AG04450 (cell line): ENCODE results near the gene MAVS. TPM values are rescaled to one million over a fixed set of nuclear protein-coding genes. Genes with fewer than 3 reads are reported as not detected.

Experiments
- CTCF ChIA-PET: fragments of 300-600, 350-600 bp; formaldehyde crosslinking; extraction: SDS; loops from one replicate; lab custom pipeline; 2022; ENCODE audit warnings: antibody characterized with exemption, inconsistent platforms; lab: Charles Lee
- POLR2A ChIA-PET: fragments of 350-600 bp; formaldehyde crosslinking; extraction: SDS; loops from one replicate; lab custom pipeline; 2021; ENCODE audit warnings: antibody characterized with exemption, inconsistent platforms; lab: Yijun Ruan, JAX
- DNase-seq: peaks from one replicate; pipeline ENCODE4 v3.0.0-alpha.2; 2011; ENCODE audit warnings: low read depth, low spot score
- H3K27ac ChIP-seq: one replicate; pipeline ENCODE4 v1.5.1; 2012; ENCODE audit warnings: low read depth, low read length, control low read depth
- H3K27me3 ChIP-seq: one replicate; pipeline ENCODE4 v1.6.0; 2012; ENCODE audit warnings: low read length; ENCODE audit not compliant: control insufficient read depth, insufficient read depth
- H3K4me3 ChIP-seq: 2 replicates; pipeline ENCODE4 v1.5.1; 2011; ENCODE audit warnings: mild to moderate bottlenecking, low read depth, low read length, control low read depth
- H3K9me3 ChIP-seq: 2 replicates; pipeline ENCODE4 v1.5.1; 2012; ENCODE audit warnings: low read length; ENCODE audit not compliant: control insufficient read depth, insufficient read depth
- CTCF ChIP-seq: IDR thresholded peaks from 2 replicates; pipeline ENCODE4 v1.5.1; 2011; ENCODE audit warnings: low read depth, low read length, control low read depth, inconsistent platforms
- polyA plus RNA-seq: library from polyadenylated mRNA; depleted of rRNA; stranded (reverse); fragments of >200 nt; gene quantifications from 2 replicates; pipeline ENCODE4 v1.2.3, GENCODE V29; 2011

Gene MAVS
- polyA plus RNA-seq, 1 experiment = 16.4 TPM

- no peaks in the 10 kb centered on the region for H3K27me3 ChIP-seq
- CTCF ChIA-PET = interaction anchor here (1.0 to 2.2 kb wide), 2 partner anchors 27 to 33 kb away, joined by 3 to 11 read pairs; partner anchors contain the start of genes CENPB and SPEF1
- H3K27ac ChIP-seq = peak overlapping the region; percentile 47
- no peaks in the 10 kb centered on the region for H3K9me3 ChIP-seq
- H3K4me3 ChIP-seq = no peak overlapping the region
- TF ChIP-seq CTCF = no peak
- POLR2A ChIA-PET = interaction anchor here (0.7 to 2.1 kb wide), 4 partner anchors 18 to 118 kb away, joined by 4 to 20 read pairs (median 6); partner anchors contain the start of gene CDC25B
- no peak for DNase-seq
Observed at GRCh38 chr20:3813848-3814581, 32.6 kb upstream of the MAVS start.

GRCh38 chr20:3814928-3815495 is 31.6 kb upstream of the MAVS start:
- no peak for DNase-seq
- no peak overlapping the region for H3K4me3 ChIP-seq
- TF ChIP-seq CTCF = no peak
- ChIA-PET POLR2A (no interaction called here), CTCF (interaction anchor here (2.2 kb wide), 1 partner anchor 28 kb away, joined by 11 read pairs; the partner anchor contains the start of gene CENPB)
- no peaks in the 10 kb centered on the region for H3K9me3 ChIP-seq
- no peak overlapping the region for H3K27ac ChIP-seq
- H3K27me3 ChIP-seq = no peaks in the 10 kb centered on the region

- CTCF ChIA-PET = no interaction called here
- TF ChIP-seq CTCF = no peak
- Histone ChIP-seq H3K9me3 (no peaks in the 10 kb centered on the region), H3K4me3 (no peak overlapping the region), H3K27ac (no peak overlapping the region), H3K27me3 (no peaks in the 10 kb centered on the region)
- POLR2A ChIA-PET = no interaction called here
- DNase-seq = no peak
Observed at GRCh38 chr20:3815703-3816315, 30.8 kb upstream of the MAVS start.

GRCh38 chr20:3818155-3819151 is 28.2 kb upstream of the MAVS start:
- DNase-seq = peak; percentile 77
- no peak overlapping the region for H3K4me3 ChIP-seq
- H3K27ac ChIP-seq = peak overlapping the region; percentile 58
- TF ChIP-seq CTCF = peak; percentile 78
- ChIA-PET POLR2A (interaction anchor here (0.5 to 1.6 kb wide), 4 partner anchors 19 to 653 kb away, joined by 3 to 5 read pairs (median 4); partner anchors contain the start of genes CDC25B and CENPB), CTCF (interaction anchor here (0.6 to 5.6 kb wide), 23 partner anchors 9 to 274 kb away, joined by 3 to 87 read pairs (median 4); partner anchors contain the start of genes ADISSP, CDC25B, CENPB and SPEF1)
- no peaks in the 10 kb centered on the region for H3K27me3 ChIP-seq
- H3K9me3 ChIP-seq = no peaks in the 10 kb centered on the region
